Osteoblast (primary cell): ENCODE results near the gene PATJ. TPM values are rescaled to one million over a fixed set of nuclear protein-coding genes. Genes with fewer than 3 reads are reported as not detected.

Experiments
- DNase-seq: peaks from one replicate; pipeline ENCODE4 v3.0.0; 2011; ENCODE audit warnings: low spot score, mixed read lengths; ENCODE audit not compliant: insufficient read length; ENCODE audit errors: missing footprints
- H2AFZ ChIP-seq: 2 replicates; pipeline ENCODE4 v1.6.0; 2011; ENCODE audit warnings: mild to moderate bottlenecking, low read length
- H3K27ac ChIP-seq: 2 replicates; pipeline ENCODE4 v1.5.1; 2011; ENCODE audit warnings: mild to moderate bottlenecking, low read depth, low read length, moderate library complexity
- H3K27me3 ChIP-seq: 2 replicates; pipeline ENCODE4 v1.6.0; 2012; ENCODE audit warnings: mild to moderate bottlenecking, control low read depth, inconsistent platforms, low read length, moderate library complexity; ENCODE audit not compliant: insufficient read depth
- H3K36me3 ChIP-seq: 2 replicates; pipeline ENCODE4 v1.5.1; 2011; ENCODE audit warnings: mild to moderate bottlenecking, low read length, control low read depth, moderate library complexity; ENCODE audit not compliant: insufficient read depth
- H3K4me1 ChIP-seq: 2 replicates; pipeline ENCODE4 v1.5.1; 2011; ENCODE audit warnings: mild to moderate bottlenecking, low read length, control low read depth, moderate library complexity; ENCODE audit not compliant: insufficient read depth
- H3K4me2 ChIP-seq: 2 replicates; pipeline ENCODE4 v1.6.0; 2011; ENCODE audit warnings: mild to moderate bottlenecking, low read length; ENCODE audit not compliant: insufficient read depth
- H3K4me3 ChIP-seq: fragments of 200-600 bp; sonication (generic); 3 replicates; pipeline ENCODE4 v1.5.1; 2012; ENCODE audit warnings: mild to moderate bottlenecking, low read length, inconsistent platforms; ENCODE audit not compliant: insufficient read depth
- H3K79me2 ChIP-seq: 2 replicates; pipeline ENCODE4 v1.6.0; 2012; ENCODE audit warnings: mild to moderate bottlenecking, low read length, control low read depth, inconsistent platforms; ENCODE audit not compliant: insufficient read depth
- H3K9me3 ChIP-seq: 2 replicates; pipeline ENCODE4 v1.5.1; 2011; ENCODE audit warnings: low read depth, low read length, control low read depth
- H4K20me1 ChIP-seq: 2 replicates; pipeline ENCODE4 v1.6.0; 2012; ENCODE audit warnings: mild to moderate bottlenecking, low read length, control low read depth; ENCODE audit not compliant: insufficient read depth
- CTCF ChIP-seq: IDR thresholded peaks from 2 replicates; pipeline ENCODE4 v1.5.1; 2011; ENCODE audit warnings: mild to moderate bottlenecking, low read depth, low read length, moderate library complexity; ENCODE audit errors: extremely low read depth
- total RNA-seq: library from RNA; depleted of rRNA; stranded (reverse); fragments of >200 nt; gene quantifications from 2 replicates; pipeline ENCODE4 v1.2.3, GENCODE V29; 2012

PATJ gene
- total RNA-seq, 1 donor, result 10.1 TPM

GRCh38 chr1:62037274-62037673, 295.0 kb downstream of the PATJ start:
- Histone ChIP-seq H3K79me2 (no peaks in the 10 kb centered on the region), H3K36me3 (no peaks in the 10 kb centered on the region), H3K4me2 (no peak overlapping the region), H3K27me3 (no peaks in the 10 kb centered on the region), H3K4me1 (no peaks in the 10 kb centered on the region), H3K4me3 (no peak overlapping the region), H2AFZ (no peak overlapping the region), H3K9me3 (no peaks in the 10 kb centered on the region), H4K20me1 (no peaks in the 10 kb centered on the region), H3K27ac (no peak overlapping the region)
- TF ChIP-seq CTCF, result no peak
- DNase-seq, result no peak

- Histone ChIP-seq H3K9me3 (no peaks in the 10 kb centered on the region), H3K4me3 (no peak overlapping the region), H3K4me1 (no peaks in the 10 kb centered on the region), H3K79me2 (no peaks in the 10 kb centered on the region), H2AFZ (no peak overlapping the region), H3K4me2 (no peak overlapping the region), H3K27ac (no peak overlapping the region), H4K20me1 (no peaks in the 10 kb centered on the region), H3K27me3 (no peaks in the 10 kb centered on the region), H3K36me3 (no peaks in the 10 kb centered on the region)
- TF ChIP-seq CTCF, result no peak
- DNase-seq, result no peak
Observed at GRCh38 chr1:62038594-62039284, 296.5 kb downstream of the PATJ start.

- H3K9me3 ChIP-seq, result no peaks in the 10 kb centered on the region
- H3K4me2 ChIP-seq, result no peak overlapping the region
- no peak for DNase-seq
- no peaks in the 10 kb centered on the region for H3K4me1 ChIP-seq
- H3K27ac ChIP-seq, result no peak overlapping the region
- H3K79me2 ChIP-seq, result no peaks in the 10 kb centered on the region
- no peaks in the 10 kb centered on the region for H3K27me3 ChIP-seq
- H4K20me1 ChIP-seq, result no peaks in the 10 kb centered on the region
- no peak overlapping the region for H2AFZ ChIP-seq
- no peaks in the 10 kb centered on the region for H3K36me3 ChIP-seq
- H3K4me3 ChIP-seq, result no peak overlapping the region
- TF ChIP-seq CTCF, result no peak
Observed at GRCh38 chr1:62040450-62040849, 298.2 kb downstream of the PATJ start.

- no peak overlapping the region for H2AFZ ChIP-seq
- no peak for TF ChIP-seq CTCF
- DNase-seq, result no peak
- no peaks in the 10 kb centered on the region for H3K4me1 ChIP-seq
- H3K27ac ChIP-seq, result no peak overlapping the region
- H3K79me2 ChIP-seq, result no peaks in the 10 kb centered on the region
- H3K4me3 ChIP-seq, result no peak overlapping the region
- no peaks in the 10 kb centered on the region for H3K9me3 ChIP-seq
- no peak overlapping the region for H3K4me2 ChIP-seq
- H3K36me3 ChIP-seq, result no peaks in the 10 kb centered on the region
- no peaks in the 10 kb centered on the region for H4K20me1 ChIP-seq
- no peaks in the 10 kb centered on the region for H3K27me3 ChIP-seq
Observed at GRCh38 chr1:62040973-62041372, 298.7 kb downstream of the PATJ start.
